GM19395 (cell line): ENCODE measurements around the gene CTSD.

Experiments used
- ATAC-seq: cut with Tn5 transposase; IDR thresholded peaks from one replicate; pipeline ENCODE4 v1.9.1; 2021; ENCODE audit warnings: mild to moderate bottlenecking, moderate library complexity; ENCODE audit not compliant: unreplicated experiment

The CTSD gene

DNA sequence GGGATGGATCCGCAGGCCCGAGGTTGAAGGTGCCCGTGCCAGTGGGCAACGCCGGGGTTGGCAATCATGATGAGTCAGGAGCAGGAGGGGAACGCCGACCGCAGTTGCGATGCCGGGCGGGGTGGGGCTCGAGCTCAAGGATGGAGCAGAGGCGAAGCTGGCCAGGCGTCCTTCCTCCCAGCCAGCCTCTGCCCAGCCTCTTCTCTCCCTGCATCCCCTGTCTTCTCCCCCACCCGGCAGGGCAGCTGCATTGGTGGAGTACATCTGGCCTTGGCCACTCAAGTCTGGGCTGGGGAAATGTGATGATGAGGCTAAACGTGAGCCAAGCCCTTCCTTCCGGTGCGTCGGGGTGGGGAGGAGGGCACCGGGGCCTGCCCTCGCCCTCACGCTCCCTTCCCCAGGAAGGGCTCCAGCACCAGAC lies 17.2 kb downstream of the CTSD start:
- ATAC-seq = no peak

DNA sequence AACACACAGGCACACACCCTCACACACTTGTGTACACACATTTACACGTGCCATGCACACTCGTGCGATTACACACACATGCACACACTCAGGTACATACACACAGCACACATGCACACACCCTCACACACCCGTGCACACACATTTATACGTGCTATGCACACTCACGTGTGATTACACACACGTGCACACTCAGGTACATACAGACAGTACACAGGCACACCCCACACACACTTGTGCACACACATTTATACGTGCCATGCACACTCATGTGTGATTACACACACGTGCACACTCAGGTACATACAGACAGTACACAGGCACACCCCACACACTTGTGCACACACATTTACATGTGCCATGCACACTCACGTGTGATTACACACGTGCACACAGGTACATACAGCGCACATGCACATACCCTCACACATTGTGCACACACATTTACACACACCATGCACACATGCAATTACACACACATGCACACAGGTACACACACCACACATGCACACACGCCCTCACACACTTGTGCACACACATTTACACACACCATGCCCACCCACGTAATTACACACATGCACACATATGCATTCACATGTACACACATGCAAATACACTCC lies 17.9 kb downstream of the CTSD start:
- no peak for ATAC-seq

DNA sequence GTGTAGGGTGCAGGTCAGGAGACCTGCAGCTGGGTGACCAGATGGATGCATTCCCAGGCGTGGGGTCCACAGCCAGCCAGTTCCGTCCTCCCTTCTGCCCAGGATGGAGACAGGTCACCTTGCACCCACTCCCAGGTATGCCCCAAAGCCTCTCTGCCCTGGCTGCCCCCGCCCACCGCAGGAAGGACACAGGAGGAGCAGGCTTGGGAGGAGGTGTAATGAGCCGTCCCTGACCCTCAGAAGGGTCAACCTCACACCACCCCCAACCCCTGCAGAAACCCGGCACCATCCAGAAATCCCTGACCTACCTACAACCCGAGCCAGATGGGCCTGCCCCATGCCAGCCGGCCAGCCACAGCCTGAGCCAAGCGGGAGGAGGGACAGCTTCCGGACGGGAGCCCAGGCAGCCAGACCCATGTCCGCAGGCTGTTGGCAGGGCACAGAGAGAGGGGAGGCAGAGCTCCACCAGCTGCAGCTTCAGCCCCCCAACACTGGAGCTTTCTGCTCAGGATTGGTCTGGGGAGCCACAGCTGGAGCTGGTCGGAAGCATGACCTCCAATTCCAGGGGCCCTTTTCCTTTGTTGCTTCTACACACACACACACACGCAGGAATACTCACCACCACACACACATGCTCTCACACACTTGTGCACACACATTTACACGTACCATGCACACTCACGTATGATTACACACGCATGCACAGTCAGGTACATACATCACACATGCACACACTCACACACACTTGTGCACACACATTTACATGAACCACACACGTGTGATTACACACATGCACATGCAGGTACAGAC lies 18.6 kb downstream of the CTSD start:
- ATAC-seq = no peak

DNA sequence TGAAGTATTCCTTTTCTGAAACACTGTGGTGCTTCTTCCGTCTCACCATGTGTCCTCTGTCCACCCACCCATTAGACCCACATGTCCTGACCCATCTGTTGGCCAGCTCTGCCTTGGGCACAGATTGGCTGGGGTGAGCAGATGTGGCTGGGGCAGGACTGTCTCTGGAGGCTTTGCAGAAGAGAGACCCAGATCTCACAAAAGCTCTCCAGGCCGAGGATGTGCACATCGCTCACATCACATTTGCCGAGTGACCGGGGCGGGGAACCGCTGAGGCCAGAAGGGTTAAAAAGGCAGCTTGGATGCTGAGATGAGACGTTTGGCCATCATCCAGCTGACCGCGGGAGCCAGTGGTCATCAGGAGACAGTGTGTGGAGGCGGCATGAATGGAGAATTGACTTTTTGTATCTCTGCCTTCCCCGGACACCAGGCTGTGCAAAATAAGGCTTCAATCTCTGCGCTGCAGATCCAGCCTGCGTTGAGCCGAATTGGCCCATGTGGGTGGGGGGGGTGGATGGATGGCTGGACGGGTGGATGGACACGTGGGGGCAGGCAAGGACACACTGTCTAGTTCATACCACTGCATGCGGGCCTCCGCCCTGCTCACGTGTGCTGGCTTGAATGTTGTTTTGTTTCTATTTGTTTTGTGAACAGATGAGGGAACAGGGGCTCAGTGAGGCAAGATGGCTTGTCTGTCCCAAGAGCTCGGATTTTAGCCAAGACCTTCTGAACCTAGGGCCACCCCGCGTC lies 19.4 kb downstream of the CTSD start:
- ATAC-seq = no peak

DNA sequence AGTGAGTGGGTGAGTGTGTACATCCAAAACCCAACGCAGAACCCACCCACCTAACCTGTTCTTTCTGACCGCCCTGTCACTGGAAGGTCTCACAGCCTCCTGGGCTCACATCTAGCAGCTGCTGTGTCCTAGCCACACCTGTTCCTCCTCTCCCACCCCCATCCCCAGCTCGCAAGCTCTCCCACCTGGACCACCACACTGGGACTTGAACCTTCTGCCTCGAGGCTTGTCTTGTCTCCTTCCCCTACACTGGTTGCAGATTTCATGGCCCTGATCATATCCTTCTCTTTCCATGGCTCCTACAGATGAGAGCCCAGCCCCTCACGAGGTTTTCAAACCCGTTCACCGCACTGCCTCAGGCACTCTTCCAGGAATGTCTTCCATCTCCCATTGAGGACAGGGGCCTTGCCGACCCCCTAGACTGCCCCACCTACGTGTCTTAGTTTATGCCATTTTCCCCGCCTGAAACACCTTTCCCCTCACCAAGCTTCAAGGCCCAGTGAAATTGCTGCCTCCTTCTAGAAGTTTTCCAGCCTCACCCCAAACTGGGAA lies 20.1 kb downstream of the CTSD start:
- ATAC-seq = no peak

DNA sequence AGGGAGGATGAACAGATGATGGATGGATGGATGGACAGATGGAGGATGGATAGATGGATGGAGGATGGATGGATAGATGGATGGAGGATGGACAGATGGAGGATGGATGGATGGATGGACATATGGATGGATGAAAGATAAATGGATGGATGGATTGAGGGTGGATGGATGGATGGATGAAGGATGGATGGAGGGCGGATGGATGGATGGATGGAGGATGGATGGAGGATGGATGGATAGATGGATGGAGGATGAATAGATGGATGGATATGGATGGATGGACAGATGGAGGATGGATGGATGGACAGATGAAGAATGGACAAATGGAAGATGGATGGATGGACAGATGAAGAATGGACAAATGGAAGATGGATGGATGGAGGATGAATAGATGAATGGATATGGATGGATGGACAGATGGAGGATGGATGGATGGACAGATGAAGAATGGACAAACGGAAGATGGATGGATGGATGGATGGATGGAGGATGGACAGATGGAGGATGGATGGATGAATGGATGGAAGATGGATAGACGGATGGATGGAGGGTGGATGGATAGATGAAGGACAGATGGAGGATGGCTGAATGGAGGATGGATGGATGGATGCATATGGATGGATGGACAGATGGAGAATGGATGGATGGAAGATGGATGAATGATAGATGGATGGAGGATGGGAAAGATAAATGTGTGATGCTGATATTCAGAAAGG lies 20.7 kb downstream of the CTSD start:
- no peak for ATAC-seq

DNA sequence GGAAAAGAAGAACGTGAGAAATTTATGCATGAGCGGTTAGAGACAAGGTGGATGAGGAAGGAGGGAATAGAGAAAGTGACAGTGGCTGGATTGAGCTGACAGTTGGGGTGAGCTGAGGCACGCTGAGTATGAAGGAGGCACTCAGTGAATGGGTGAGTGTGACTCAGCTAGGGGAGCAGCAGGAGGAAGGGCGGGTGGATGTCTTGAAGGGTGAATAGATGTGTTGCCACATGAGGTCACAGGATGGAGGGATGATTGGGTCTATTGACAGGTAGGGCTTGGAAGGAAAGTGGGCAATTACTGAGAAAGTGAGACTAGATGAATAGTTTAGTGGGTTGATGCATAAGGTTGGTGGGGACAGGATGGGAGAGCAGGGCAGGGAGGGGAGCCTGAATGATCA lies 21.4 kb downstream of the CTSD start:
- ATAC-seq = no peak

DNA sequence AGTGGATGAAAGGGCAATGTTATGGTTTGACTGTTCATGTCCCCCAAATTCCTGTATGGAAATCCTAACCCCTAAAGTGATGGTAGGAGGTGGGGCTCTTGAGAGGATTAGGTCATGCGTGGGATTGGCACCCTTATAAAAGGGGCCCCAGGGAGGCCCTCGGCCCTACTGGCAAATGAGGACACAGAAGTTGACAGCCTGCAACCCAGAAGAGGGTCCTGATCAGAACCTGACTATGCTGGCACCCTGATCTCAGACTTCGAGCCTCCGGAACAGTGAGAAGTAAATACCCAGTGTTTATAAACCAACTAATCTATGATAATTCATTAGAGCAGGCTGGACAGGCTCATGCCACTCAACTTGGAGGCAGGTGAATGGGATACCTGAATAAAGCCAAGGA lies 22.0 kb downstream of the CTSD start:
- no peak for ATAC-seq

DNA sequence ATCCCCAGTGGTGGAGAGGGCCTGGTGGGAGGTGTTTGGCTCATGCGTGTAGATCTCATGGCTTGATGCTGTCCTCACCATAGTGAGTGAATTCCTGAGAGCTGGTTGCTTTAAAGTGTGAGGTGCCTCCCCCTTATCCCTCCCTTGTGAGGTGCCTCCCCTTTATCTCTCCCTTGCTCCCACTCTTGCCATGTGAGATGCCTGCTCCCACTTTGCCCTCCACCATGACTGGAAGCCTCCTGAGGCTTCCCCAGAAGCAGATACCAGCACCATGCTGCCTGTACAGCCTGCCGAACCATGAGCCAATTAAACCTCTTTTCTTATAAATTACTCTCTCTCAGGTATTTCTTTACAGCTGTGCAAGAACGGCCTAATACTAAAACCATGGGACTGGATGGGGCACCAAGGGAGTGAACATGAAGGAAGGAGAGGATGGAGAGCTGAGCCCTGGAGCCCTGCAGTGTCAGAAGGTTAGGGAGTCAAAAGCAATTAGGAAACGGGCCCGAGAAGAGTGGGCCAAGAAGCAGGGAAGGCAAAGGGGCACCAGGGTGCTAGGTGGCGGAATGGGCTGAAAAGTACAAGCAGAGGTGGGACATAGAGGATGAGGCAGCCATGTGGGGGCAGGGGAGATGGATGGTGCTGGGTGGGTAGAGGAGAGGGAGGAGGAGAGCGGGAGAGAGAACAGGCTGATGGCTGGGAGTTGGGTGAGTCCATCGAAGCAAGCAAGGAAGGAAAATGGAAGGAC lies 22.8 kb downstream of the CTSD start:
- ATAC-seq = no peak

DNA sequence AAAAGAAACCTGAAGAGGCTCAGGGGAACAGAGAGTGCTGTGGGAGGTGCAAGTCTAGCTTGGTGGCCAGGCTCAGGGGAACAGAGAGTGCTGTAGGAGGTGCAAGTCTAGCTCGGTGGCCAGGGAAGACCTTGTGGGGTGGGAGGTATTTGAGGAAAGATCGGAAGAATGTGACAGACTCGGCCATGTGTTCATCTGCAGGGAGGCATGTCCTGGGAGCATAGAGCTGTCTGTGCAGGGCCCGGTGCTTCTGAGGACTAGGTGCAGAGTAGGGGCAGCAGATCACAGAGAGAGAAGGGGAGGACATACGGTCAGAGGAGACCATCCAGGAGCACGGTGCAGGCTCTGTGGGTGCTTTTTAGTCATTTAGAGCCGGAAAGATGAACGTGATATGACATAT lies 24.2 kb downstream of the CTSD start:
- no peak for ATAC-seq

DNA sequence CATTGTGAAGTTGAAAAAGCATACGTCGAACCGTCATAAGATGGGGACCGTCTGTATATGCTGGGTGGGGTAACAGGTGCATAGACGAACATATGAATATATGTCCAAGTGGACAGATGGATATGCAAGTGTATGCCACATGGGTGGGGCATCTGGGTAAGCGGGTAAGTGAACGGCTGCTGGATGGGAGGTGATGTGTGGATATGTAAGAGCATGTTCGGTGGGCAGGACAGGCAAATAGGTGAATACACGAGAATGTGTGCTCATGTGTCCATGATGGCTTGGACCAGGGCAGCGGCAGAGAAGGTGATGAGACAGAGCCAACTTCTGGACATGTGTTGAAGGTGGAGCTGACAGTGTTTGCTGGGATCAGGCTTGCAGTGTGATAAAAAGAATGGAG lies 25.3 kb downstream of the CTSD start:
- no peak for ATAC-seq

DNA sequence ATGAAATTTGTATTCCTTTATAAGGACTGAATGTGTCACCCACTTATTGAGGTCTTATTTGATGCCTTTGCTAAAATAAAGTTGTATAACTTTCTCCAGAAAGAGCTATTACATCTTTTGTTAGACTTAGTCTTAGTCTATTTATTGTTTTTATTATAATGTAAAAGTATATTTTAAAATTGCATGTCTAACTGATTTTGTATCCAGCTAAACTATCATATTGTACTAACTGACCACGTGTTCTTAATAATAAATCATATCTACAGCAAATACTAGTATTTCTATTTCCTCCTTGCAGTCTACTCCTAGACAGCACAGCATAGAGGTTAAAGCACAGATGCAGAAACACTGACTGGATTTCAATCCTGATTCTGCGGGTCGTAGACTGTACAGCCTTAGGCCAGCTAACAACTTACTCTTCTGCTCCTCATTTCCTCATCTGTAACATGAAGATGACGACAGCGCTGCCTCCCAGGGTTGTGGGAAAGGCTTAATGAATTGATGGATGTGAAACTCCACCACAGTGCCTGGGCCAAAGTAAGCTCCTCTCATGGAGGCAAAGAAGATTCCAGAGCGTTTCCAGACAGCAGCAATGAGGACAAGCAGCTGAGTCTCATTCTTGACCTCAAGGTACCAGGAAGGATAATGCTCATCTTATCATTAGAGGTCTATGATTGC lies 26.5 kb downstream of the CTSD start:
- ATAC-seq = no peak

DNA sequence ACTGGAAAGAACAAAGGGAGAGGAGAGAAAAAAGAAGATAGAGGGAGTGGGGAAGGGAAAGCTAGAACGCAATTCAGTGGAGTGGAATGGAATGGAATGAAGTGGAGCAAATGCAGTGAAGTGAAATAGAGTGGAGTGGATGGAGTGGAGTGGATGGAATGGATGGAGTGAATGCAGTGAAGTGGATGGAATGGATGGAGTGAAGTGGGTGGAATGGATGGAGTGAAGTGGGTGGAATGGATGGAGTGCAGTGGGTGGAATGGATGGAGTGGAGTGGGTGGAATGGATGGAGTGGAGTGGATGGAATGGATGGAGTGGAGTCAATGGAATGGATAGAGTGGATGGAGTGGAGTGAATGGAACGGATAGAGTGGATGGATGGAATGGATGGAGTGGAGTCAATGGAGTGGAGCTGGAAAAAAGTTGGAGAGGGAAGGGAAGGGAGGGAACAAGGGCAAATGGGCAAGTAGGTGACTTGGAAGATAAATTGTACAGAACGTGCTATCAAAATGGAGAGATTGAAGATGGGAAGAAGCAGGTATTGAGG lies 27.2 kb downstream of the CTSD start:
- ATAC-seq = no peak

DNA sequence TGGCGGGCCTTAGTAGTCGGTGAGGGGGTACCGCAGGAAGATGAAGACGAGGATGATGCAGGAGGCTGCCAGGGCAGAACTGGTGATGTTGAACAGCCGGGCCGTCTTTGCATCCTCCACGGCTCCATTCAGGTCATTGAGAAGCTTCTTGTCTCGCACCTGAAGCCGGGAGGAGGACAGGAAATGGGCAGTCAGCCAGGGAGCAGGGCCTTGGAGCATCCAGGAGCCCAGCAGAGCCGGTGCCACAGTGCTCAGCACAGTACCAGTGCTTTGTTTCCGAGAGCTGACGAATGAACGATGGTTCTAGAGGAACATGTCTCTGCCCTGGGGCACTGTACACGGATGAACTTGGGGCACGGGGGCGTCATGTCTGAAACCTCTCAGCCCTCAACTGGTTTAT lies 28.5 kb downstream of the CTSD start:
- no peak for ATAC-seq

DNA sequence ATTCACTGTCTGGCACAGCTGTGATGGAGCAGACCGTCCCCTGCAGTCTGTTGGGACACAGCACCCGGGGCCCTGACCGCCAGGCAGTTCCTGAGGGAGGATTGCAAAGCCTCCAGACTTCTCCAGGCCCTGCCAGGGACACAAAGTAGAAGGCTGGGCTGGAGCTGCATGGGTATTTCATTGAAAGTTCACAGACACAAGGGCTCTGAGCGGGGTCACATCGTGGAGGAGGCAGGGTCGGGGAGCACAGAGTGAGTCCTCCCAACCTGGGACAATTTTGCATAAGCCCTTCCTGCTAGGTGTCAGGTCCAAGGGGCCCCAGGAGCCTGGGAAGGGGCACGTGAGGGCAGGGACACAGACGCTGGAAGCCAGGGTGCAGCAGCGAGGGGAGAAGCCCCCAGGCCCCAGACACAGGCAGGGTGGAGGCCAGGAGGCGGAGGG lies 29.1 kb downstream of the CTSD start:
- no peak for ATAC-seq

DNA sequence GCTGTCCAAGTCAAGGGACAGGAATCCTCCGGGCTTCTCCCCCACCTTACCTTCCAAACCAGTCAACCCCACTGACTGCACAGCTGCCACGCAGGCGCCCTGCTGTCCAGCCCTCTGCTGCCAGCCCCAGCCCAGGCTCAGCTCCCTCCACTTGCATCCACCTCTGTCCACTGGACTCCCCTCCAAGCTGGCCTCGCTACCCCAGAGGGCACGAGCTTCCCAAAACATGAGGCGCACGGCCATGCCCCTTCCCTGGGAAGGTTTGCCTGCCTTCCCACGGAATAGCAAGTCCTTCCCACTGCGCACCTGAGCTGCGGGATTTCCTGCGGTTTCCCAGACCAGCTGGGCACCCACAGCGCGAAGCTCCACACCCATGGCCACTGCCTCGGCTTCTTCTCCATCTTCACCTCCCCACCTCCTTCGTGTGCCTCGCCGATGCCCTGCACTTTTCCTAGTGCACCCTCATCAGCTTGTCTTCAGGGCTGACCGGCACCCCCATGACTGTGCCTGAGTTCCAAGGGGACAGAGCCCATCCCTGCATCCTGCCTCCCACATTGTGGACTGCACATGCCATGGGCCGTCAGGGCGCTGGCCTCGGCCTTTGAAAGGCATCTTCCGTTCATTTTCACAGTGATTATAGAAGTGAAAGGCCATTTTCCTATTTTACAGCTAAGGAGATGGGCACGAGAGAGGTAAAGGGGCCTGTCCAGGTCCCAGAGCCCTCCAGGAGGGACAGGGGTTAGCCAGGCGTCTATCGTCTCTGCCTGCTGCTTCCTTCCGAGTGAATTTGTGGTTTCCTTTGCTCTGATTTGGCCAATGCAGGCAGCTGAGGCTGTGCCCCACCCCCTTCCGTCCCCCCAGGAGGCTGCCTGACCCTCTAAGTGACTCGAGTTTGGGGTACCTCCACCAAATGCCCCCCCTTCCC lies 29.7 kb downstream of the CTSD start:
- ATAC-seq = no peak

DNA sequence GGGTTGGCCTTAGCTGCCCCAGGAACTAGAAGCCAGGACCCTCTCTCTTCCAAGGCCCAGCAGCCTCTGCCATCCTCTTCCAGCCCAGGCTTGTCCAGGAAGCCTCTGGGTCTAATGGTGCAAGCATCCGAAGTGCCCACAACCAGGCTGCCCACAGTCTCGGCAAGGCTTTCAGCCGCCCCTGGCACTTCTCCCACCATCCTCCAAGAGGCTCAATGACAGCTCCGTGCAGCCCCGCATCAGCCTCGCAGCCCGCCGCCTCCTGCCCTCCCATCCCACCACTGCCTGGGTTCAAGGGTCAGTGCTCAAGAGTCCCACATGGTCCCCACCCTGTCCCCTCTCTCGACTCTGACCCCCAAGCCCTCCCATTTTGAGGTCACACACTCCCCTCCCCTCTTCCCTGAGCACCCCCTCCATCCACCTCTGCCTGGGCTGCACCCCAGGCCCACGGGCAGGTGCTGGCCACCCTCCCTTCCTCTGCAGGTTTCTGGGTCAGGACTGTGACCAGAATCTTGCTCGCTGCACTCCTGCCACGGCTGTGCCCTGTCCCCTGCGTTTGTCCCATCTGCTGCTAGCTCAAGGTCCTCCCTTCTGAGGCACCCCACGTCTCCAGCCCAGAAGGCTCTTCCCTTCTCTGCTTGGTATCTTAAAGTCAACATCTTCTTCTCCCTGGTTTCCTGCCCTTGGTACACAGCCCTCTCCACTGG lies 30.6 kb downstream of the CTSD start:
- ATAC-seq = no peak
